Neural cell (in vitro differentiated cells): ENCODE data around the gene CD247.

Experiments used
- CTCF ChIP-seq: fragments of 450-650 bp; IDR thresholded peaks from 2 replicates; pipeline ENCODE4 v1.5.1; 2014; ENCODE audit warnings: antibody characterized with exemption, mild to moderate bottlenecking, moderate library complexity; ENCODE audit not compliant: poor library complexity, severe bottlenecking
- EP300 ChIP-seq: fragments of 450-650 bp; conservative IDR thresholded peaks from 2 replicates; pipeline ENCODE4 v1.6.1; 2014; ENCODE audit warnings: antibody characterized with exemption, mild to moderate bottlenecking, moderate library complexity; ENCODE audit not compliant: poor library complexity, severe bottlenecking
- EZH2 ChIP-seq: fragments of 200-600, 300-800 bp; shearing (Covaris generic), sonication (generic); IDR thresholded peaks from 2 replicates; pipeline ENCODE4 v1.6.1; 2014; ENCODE audit warnings: antibody characterized with exemption, low read length, borderline replicate concordance, mild to moderate bottlenecking; ENCODE audit not compliant: insufficient read depth, poor library complexity, severe bottlenecking
- MXI1 ChIP-seq: fragments of 450-650 bp; conservative IDR thresholded peaks from 2 replicates; pipeline ENCODE4 v1.6.1; 2014; ENCODE audit warnings: antibody characterized with exemption, mild to moderate bottlenecking; ENCODE audit not compliant: poor library complexity, severe bottlenecking
- POLR2AphosphoS5 ChIP-seq: IDR thresholded peaks from 2 replicates; pipeline ENCODE4 v1.6.1; 2012
- RAD21 ChIP-seq: fragments of 450-650 bp; conservative IDR thresholded peaks from 2 replicates; pipeline ENCODE4 v1.6.1; 2014; ENCODE audit warnings: antibody characterized with exemption, mild to moderate bottlenecking, moderate library complexity
- REST ChIP-seq: IDR thresholded peaks from 2 replicates; pipeline ENCODE4 v1.6.1; 2012; ENCODE audit warnings: borderline replicate concordance
- SMC3 ChIP-seq: fragments of 450-650 bp; conservative IDR thresholded peaks from 2 replicates; pipeline ENCODE4 v1.6.1; 2014; ENCODE audit warnings: antibody characterized with exemption, mild to moderate bottlenecking, moderate library complexity; ENCODE audit not compliant: poor library complexity
- TAF1 ChIP-seq: IDR thresholded peaks from 2 replicates; pipeline ENCODE4 v1.6.1; 2012; ENCODE audit warnings: low read depth

- no peak for TF ChIP-seq SMC3
- no peak for TF ChIP-seq CTCF
- no peak for TF ChIP-seq EP300
- no peak for TF ChIP-seq RAD21
- TF ChIP-seq POLR2AphosphoS5 = no peak
- no peak for TF ChIP-seq REST
- TF ChIP-seq EZH2 = no peak
- no peak for TF ChIP-seq TAF1
- TF ChIP-seq MXI1 = no peak
These were observed 45.4 kb upstream of the CD247 start for GRCh38 chr1:167563579-167564246.
